PFSK-1 (cell line): Measurements from ENCODE around the gene GSTO1.

Source experiments
- FOXP2 ChIP-seq: optimal IDR thresholded peaks from 2 replicates; pipeline ENCODE3; 2011; ENCODE audit warnings: borderline replicate concordance, control low read depth, inconsistent platforms; ENCODE audit not compliant: insufficient read depth; ENCODE audit errors: extremely low read length, extremely low read depth
- POLR2AphosphoS5 ChIP-seq: IDR thresholded peaks from 2 replicates; pipeline ENCODE4 v1.6.1; 2012; ENCODE audit warnings: low read depth, mild to moderate bottlenecking, control low read depth, low read length, moderate library complexity
- SIN3A ChIP-seq: IDR thresholded peaks from 2 replicates; pipeline ENCODE4 v1.6.1; 2012; ENCODE audit warnings: mild to moderate bottlenecking, low read length, moderate library complexity, borderline replicate concordance; ENCODE audit not compliant: insufficient read depth
- TAF1 ChIP-seq: IDR thresholded peaks from 2 replicates; pipeline ENCODE4 v1.6.1; 2012; ENCODE audit warnings: low read length, control low read depth, borderline replicate concordance; ENCODE audit not compliant: insufficient read depth
- TF ChIP-seq, protein P1 (sequence below), 2 experiments: IDR thresholded peaks; 2 replicates each; pipeline versions ENCODE4 v1.6.1 to v1.8.0; 2011 to 2012; ENCODE audit warnings: low read depth in 2 of 2, low read length in 2 of 2, control low read depth in 1 of 2, inconsistent platforms in 1 of 2, mild to moderate bottlenecking in 1 of 2, moderate library complexity in 1 of 2; ENCODE audit not compliant: insufficient read depth in 1 of 2

GSTO1 gene

DNA sequence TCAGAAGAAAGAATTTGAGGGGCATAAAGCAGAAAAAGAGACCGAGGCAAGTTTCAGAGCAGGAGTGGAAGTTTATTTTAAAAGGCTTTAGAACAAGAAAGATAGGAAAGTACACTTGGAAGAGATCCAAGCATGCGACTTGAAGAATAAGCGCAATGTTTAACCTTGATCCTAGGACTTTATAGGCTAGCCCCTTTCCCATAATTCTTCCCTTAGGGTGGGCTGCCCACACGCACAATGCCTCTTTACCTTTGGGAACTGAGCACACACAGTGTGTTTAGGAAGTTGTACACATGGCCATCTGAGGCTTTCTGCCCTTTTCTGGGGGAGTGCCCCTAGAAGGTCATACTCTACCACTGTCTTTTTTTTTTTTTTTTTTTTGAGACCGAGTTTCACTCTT, 11.2 kb upstream of the GSTO1 start:
- TF ChIP-seq TAF1 = no peak
- TF ChIP-seq, protein P1, sequence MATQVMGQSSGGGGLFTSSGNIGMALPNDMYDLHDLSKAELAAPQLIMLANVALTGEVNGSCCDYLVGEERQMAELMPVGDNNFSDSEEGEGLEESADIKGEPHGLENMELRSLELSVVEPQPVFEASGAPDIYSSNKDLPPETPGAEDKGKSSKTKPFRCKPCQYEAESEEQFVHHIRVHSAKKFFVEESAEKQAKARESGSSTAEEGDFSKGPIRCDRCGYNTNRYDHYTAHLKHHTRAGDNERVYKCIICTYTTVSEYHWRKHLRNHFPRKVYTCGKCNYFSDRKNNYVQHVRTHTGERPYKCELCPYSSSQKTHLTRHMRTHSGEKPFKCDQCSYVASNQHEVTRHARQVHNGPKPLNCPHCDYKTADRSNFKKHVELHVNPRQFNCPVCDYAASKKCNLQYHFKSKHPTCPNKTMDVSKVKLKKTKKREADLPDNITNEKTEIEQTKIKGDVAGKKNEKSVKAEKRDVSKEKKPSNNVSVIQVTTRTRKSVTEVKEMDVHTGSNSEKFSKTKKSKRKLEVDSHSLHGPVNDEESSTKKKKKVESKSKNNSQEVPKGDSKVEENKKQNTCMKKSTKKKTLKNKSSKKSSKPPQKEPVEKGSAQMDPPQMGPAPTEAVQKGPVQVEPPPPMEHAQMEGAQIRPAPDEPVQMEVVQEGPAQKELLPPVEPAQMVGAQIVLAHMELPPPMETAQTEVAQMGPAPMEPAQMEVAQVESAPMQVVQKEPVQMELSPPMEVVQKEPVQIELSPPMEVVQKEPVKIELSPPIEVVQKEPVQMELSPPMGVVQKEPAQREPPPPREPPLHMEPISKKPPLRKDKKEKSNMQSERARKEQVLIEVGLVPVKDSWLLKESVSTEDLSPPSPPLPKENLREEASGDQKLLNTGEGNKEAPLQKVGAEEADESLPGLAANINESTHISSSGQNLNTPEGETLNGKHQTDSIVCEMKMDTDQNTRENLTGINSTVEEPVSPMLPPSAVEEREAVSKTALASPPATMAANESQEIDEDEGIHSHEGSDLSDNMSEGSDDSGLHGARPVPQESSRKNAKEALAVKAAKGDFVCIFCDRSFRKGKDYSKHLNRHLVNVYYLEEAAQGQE (IDR thresholded peaks at IDR 0.05; ENCODE audit: insufficient read depth in 1 of 2, low read depth in 2 of 2, low read length in 2 of 2) = no peak
- TF ChIP-seq FOXP2 = no peak
- TF ChIP-seq SIN3A = no peak
- no peak for TF ChIP-seq POLR2AphosphoS5

DNA sequence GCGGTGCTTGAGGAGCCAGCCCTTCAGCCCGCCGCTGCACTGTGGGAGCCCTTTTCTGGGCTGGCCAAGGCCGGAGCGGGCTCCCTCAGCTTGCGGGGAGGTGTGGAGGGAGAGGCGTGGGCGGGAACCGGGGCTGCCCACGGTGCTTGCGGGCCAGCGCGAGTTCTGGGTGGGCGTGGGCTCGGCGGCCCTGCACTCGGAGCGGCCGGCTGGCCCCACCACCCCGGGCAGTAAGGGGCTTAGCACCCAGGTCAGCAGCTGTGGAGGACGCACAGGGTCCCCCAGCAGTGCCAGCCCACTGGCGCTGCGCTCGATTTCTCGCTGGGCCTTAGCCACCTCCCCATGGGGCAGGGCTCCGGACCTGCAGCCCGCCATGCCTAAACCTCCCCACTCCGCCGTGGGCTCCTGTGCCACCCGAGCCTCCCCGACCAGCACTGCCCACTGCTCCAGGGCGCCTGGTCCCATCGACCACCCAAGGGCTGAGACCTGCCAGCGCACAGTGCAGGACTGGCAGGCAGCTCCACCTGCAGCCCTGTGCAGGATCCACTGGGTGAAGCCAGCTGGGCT, 9.5 kb upstream of the GSTO1 start:
- TF ChIP-seq SIN3A = no peak
- TF ChIP-seq POLR2AphosphoS5 = no peak
- TF ChIP-seq TAF1 = no peak
- no peak for TF ChIP-seq FOXP2
- TF ChIP-seq, protein P1 (IDR thresholded peaks at IDR 0.05; ENCODE audit: insufficient read depth in 1 of 2, low read depth in 2 of 2, low read length in 2 of 2) = no peak

DNA sequence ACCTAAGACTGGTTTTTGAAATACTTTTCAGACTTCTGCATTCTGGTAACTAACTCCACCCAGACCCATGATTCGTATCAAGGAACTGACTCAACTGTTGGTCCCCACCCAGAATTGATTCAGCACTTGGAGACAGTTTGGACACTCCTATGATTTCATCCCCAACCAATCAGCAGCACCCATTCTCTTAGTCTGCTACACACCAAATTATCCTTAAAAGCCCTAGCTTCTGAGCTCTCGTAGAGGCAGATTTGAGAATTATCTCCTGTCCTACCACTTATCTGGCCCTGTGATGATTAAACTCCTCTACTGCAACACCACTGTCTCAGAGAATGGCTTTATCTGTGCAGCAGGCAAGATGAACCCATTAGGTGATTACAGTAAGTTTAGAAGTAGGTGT, 7.7 kb upstream of the GSTO1 start:
- TF ChIP-seq POLR2AphosphoS5 = no peak
- no peak for TF ChIP-seq TAF1

DNA sequence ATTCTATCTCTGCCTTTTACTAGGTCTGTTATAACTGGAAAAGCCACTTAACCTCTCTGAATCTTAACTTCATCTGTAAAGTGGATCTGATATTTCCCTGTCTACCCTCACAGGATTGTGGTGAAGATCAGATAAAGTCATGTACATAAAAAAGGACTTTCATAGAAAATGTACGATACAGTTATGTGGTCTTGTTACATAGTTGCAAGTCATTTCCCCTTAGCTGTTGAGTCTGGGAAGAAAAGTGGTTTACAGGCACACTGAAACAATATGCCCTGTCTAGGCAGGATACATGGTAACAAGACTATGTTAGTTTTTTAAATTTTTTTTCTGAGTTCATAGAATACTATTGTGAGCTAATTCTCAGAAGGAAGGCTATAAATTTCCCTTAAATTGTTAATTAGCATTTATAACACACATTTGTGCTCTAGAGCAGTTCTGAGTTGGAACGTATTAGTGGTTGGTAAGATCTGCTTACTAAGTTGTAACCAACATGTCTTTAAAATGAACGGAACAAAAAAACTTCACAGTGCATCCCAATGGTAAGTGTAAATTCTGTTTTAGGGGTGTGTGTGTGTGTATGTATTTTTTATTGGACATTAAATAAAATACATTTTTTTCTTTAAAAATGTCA, 7.1 kb upstream of the GSTO1 start:
- TF ChIP-seq TAF1 = no peak
- no peak for TF ChIP-seq FOXP2
- TF ChIP-seq POLR2AphosphoS5 = no peak
- TF ChIP-seq SIN3A = no peak
- TF ChIP-seq, protein P1 (IDR thresholded peaks at IDR 0.05; ENCODE audit: insufficient read depth in 1 of 2, low read depth in 2 of 2, low read length in 2 of 2) = no peak

DNA sequence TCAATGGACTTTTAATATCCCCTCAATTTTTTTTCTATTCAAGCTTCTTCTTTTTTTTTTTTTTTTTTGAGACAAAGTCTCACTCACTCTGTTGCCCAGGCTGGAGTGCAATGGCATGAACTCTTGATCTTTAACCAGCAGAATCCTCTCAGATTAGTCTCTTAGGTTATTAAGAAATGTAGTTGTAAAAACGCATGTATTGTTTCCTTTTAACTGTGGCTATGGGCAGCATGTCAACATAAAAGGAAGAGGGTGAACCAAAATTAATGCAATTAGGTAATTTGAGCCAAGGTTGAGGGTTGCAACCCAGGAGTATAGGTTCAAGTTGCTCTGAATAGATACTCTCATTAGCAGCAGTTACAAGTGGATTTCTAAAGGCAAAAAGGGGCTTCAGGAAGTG, 4.3 kb upstream of the GSTO1 start:
- TF ChIP-seq POLR2AphosphoS5 (no peak), FOXP2 (no peak), TAF1 (no peak), SIN3A (no peak)
- TF ChIP-seq, protein P1 (IDR thresholded peaks at IDR 0.05; ENCODE audit: insufficient read depth in 1 of 2, low read depth in 2 of 2, low read length in 2 of 2) = no peak
